Esophagus (tissue), 2 donors: ENCODE measurements around the gene PDS5A. TPM values are rescaled to one million over a fixed set of nuclear protein-coding genes. Genes with fewer than 3 reads are reported as not detected.
"Not testable (repeated sequence)": the region's sequence is repeated elsewhere in the genome, so short reads cannot be mapped to it uniquely, and the experiment has no call there.

Source experiments
- H3K27ac ChIP-seq, 2 donors: one replicate each; pipeline ENCODE4 v1.5.1; 2013; ENCODE audit warnings: low read depth in 2 of 2, mild to moderate bottlenecking in 2 of 2, inconsistent platforms in 1 of 2, low read length in 1 of 2, moderate library complexity in 1 of 2
- H3K27me3 ChIP-seq, 2 donors: one replicate each; pipeline ENCODE4 v1.6.1; 2013; ENCODE audit warnings: low read length in 2 of 2, control low read depth in 1 of 2, mild to moderate bottlenecking in 1 of 2; ENCODE audit not compliant: insufficient read depth in 2 of 2, control insufficient read depth in 1 of 2
- H3K36me3 ChIP-seq, 2 donors: one replicate each; pipeline ENCODE4 v1.6.1; 2013; ENCODE audit warnings: low read length in 1 of 2; ENCODE audit not compliant: control insufficient read depth in 2 of 2, insufficient read depth in 2 of 2
- H3K4me1 ChIP-seq, 2 donors: one replicate each; pipeline ENCODE4 v1.6.1; 2013; ENCODE audit warnings: low read length in 1 of 2; ENCODE audit not compliant: control insufficient read depth in 2 of 2, insufficient read depth in 2 of 2
- H3K4me3 ChIP-seq, 2 donors: one replicate each; pipeline ENCODE4 v1.5.1; 2013; ENCODE audit warnings: low read length in 2 of 2, mild to moderate bottlenecking in 2 of 2, low read depth in 1 of 2, moderate library complexity in 1 of 2
- H3K9me3 ChIP-seq, 2 donors: one replicate each; pipeline ENCODE4 v1.6.1; 2013; ENCODE audit warnings: mild to moderate bottlenecking in 2 of 2, low read depth in 1 of 2, low read length in 1 of 2, moderate library complexity in 1 of 2; ENCODE audit not compliant: control insufficient read depth in 2 of 2, insufficient read depth in 1 of 2
- WGBS, 2 donors: extraction: QIAGEN DNeasy Blood & Tissue Kit; methylation state at CpG; one replicate each; pipeline ENCODE4 v1.1.7; 2013; 5-methylcytosine and 5-hydroxymethylcytosine counted together
- polyA plus RNA-seq, 2 donors: library from polyadenylated mRNA; stranded (reverse); fragments of 200-250 nt; gene quantifications; one replicate each; pipeline ENCODE4 v1.2.3, GENCODE V29; 2013
- donor health status: healthy with polysubstance abuse.
- donor health status: Bipolar disorder and iron deficiency.

PDS5A gene, protein sequence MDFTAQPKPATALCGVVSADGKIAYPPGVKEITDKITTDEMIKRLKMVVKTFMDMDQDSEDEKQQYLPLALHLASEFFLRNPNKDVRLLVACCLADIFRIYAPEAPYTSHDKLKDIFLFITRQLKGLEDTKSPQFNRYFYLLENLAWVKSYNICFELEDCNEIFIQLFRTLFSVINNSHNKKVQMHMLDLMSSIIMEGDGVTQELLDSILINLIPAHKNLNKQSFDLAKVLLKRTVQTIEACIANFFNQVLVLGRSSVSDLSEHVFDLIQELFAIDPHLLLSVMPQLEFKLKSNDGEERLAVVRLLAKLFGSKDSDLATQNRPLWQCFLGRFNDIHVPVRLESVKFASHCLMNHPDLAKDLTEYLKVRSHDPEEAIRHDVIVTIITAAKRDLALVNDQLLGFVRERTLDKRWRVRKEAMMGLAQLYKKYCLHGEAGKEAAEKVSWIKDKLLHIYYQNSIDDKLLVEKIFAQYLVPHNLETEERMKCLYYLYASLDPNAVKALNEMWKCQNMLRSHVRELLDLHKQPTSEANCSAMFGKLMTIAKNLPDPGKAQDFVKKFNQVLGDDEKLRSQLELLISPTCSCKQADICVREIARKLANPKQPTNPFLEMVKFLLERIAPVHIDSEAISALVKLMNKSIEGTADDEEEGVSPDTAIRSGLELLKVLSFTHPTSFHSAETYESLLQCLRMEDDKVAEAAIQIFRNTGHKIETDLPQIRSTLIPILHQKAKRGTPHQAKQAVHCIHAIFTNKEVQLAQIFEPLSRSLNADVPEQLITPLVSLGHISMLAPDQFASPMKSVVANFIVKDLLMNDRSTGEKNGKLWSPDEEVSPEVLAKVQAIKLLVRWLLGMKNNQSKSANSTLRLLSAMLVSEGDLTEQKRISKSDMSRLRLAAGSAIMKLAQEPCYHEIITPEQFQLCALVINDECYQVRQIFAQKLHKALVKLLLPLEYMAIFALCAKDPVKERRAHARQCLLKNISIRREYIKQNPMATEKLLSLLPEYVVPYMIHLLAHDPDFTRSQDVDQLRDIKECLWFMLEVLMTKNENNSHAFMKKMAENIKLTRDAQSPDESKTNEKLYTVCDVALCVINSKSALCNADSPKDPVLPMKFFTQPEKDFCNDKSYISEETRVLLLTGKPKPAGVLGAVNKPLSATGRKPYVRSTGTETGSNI (N-terminal part only)
- 10 to 100 TPM; 16.8 to 17.0 TPM for polyA plus RNA-seq

DNA sequence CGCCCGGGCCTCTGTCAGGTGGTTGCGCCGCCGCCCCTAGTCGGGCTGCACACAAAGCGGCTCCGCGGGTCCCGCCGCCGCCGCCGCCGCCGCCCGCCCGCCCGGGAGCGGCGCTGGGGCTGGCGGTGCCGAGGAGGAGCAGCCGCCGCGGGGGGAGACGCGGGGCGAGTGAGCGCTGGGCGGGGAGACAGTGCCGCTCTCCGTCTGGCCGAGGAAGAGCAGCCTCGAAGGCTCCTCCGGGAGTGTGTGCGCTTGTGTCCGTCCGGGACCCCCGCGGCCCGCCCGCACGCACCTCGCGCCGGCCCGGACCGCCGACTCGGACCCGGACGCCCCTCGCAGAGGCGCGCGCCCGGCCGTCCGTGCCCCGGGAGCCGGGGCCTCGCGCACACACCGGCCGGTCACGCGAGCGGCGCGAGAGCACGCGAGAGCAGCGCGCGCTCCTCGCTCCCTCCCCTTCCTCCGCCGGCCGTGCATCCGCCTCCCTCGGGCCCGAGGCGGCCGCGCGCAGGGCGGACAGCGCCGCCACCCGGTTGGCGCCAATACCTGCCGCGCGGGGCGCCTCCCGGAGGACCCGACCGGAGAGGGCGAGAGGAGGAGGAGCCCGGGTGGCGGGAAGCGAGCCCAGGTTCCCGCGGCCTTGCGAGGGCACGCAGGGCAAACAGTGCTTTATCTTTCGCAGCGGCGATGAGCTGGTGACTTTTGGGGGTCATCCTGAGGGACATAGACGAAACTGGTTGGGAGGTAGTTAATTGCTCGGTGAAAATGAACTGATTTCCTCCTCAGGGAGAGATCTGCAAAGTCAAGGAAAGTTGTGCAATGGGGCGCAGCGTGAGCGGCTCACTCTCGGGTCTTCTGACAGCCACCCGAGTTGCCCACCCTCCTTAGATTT lies at the start of gene PDS5A:
PDS5A (minus strand) TSS at position 423 of the 889 bp plus-strand sequence. CDS start 1,334 bp downstream, outside the sequence.
- H3K27me3 ChIP-seq = no peaks in the 10 kb centered on the region
- H3K4me3 ChIP-seq = peak within 1 kb of the TSS; percentile 89 to 100
- H3K27ac ChIP-seq = peak within 1 kb of the TSS; percentile 92 to 99
- H3K36me3 ChIP-seq = peaks cover 0 to 9% of the 10 kb centered on the region in 2 donors
- WGBS, 2 donors = 0 to 1% methylated on average over 84 to 117 of the region's 117 CpGs
- peaks cover 0 to 3% of the 10 kb centered on the region in 2 donors for H3K4me1 ChIP-seq
- H3K9me3 ChIP-seq = no peaks in the 10 kb centered on the region

DNA sequence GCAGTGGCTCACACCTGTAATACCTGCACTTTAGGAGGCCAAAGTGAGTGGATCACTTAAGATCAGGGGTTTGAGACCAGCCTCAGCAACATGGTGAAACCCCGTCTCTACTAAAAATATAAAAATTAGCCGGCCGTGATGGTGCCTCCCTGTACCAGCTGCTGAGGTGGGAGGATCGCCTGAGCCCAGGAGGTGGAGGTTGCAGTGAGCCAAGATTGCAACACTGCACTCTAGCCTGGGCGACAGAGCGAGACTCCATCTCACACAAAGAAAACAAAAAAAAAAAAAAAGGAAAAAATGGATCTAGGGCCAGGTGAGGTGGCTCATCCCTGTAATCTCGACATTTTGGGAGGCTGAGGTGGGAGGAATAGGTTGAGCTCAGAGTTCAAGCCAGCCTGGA lies 46.3 kb upstream of the PDS5A start:
- not testable (repeated sequence) for H3K9me3 ChIP-seq, H3K27ac ChIP-seq, H3K4me3 ChIP-seq, H3K27me3 ChIP-seq, H3K36me3 ChIP-seq, H3K4me1 ChIP-seq
- 88% methylated on average over 7 of the region's 7 CpGs; no CpG with 5 or more reads in 1 of the 2 donors for WGBS, 2 donors

DNA sequence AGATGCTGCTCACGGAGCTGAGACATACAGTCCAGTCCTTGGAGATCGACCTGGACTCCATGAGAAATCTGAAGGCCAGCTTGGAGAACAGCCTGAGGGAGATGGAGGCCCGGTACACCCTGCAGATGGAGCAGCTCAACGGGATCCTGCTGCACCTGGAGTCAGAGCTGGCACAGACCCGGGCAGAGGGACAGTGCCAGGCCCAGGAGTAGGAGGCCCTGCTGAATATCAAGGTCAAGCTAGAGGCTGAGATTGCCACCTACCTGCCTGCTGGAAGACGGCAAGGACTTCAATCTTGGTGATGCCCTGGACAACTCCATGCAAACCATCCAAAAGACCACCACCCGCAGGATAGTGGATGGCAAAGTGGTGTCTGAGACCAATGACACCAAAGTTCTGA lies 43.4 kb upstream of the PDS5A start:
- not testable (repeated sequence) for H3K4me1 ChIP-seq, H3K27ac ChIP-seq, H3K9me3 ChIP-seq, H3K27me3 ChIP-seq, H3K36me3 ChIP-seq, H3K4me3 ChIP-seq
- 77 to 90% methylated on average over 7 of the region's 7 CpGs for WGBS, 2 donors

DNA sequence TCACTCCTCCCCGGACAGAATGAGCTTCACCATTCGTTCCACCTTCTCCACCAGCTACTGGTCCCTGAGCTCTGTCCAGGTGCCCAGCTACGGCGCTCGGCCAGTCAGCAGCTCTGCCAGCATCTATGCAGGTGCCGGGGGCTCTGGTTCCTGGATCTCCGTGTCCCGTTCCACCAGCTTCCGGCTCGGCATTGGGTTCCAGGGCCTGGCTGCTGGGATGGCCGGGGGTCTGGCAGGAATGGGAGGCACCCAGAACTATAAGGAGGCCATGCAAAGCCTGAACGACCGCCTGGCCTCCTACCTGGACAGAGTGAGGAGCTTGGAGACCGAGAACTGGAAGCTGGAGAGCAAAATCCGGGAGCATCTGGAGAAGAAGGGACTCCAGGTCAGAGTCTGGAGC lies 42.5 kb upstream of the PDS5A start:
- no peak overlapping the region for H3K4me3 ChIP-seq
- no peaks in the 10 kb centered on the region for H3K36me3 ChIP-seq
- H3K9me3 ChIP-seq = no peaks in the 10 kb centered on the region
- WGBS, 2 donors = 93 to 95% methylated on average over 15 of the region's 15 CpGs
- no peak overlapping the region for H3K27ac ChIP-seq
- H3K4me1 ChIP-seq = no peaks in the 10 kb centered on the region
- no peaks in the 10 kb centered on the region for H3K27me3 ChIP-seq

DNA sequence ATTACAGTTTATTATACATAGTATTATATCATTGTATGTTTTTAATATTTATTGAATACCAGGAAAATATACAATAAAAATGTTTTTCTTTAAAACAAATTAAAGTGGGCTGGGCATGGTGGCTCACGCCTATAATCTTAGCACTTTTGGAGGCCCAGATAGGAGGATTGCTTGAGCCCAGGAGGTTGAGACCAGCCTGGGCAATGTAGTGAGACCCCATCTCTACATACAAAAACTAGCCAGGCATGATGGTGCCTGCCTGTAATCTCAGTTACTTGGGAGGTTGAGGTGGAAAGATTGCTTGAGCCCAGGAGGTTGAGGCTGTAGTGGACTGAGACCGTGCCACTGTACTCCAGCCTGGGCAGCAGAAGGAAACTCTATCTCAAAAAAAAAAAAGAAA lies 38.3 kb upstream of the PDS5A start:
- no peaks in the 10 kb centered on the region for H3K27me3 ChIP-seq
- 89 to 96% methylated on average over 2 of the region's 2 CpGs for WGBS, 2 donors
- H3K36me3 ChIP-seq = no peaks in the 10 kb centered on the region
- H3K4me3 ChIP-seq = no peak overlapping the region
- H3K9me3 ChIP-seq = no peaks in the 10 kb centered on the region
- H3K27ac ChIP-seq = no peak overlapping the region
- H3K4me1 ChIP-seq = no peaks in the 10 kb centered on the region

DNA sequence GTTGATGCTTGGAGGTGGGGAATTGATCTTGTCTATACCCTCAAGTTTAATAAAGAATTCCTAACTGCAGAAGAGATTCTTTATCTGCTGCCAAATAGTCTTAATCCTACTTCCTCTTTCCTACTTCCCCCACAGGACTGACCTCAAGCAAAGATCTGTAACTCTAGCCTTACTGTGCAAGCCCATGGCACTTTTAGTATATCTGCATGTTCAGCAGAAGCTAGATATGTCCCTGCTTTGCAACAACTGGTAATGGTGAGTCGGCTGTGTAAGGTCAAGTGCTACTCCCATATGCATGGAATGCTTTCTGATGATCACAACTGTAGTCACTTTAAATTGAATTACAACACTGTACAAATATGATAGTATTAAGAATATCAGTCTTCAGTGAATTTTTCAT lies 26.3 kb upstream of the PDS5A start:
- H3K27me3 ChIP-seq = no peaks in the 10 kb centered on the region
- no peaks in the 10 kb centered on the region for H3K9me3 ChIP-seq
- H3K36me3 ChIP-seq = no peaks in the 10 kb centered on the region
- H3K4me1 ChIP-seq = no peaks in the 10 kb centered on the region
- no peak overlapping the region for H3K4me3 ChIP-seq
- WGBS, 2 donors = 71 to 76% methylated on average over 1 of the region's 1 CpG
- H3K27ac ChIP-seq = no peak overlapping the region

DNA sequence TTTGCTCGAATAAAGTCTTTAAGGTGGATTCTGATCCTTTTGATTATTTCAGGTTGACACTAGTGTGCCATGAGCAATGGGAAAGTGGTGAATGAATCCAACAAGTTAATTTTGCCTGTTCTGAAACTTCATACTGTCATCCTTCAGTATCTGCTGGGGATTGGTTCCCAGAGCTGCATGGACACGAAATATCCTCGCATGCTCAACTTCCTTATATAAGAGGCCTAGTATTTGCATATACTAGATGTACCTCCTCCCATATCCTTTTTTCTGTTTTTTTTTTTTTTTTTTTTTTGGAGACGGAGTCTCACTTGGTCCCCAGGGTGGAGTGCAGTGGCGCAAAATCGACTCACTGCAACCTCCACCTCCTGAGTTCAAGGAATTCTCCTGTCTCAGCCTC lies 23.0 kb upstream of the PDS5A start:
- WGBS, 2 donors = 78 to 84% methylated on average over 6 of the region's 6 CpGs
- Histone ChIP-seq H3K9me3 (no peaks in the 10 kb centered on the region), H3K27ac (no peak overlapping the region)

DNA sequence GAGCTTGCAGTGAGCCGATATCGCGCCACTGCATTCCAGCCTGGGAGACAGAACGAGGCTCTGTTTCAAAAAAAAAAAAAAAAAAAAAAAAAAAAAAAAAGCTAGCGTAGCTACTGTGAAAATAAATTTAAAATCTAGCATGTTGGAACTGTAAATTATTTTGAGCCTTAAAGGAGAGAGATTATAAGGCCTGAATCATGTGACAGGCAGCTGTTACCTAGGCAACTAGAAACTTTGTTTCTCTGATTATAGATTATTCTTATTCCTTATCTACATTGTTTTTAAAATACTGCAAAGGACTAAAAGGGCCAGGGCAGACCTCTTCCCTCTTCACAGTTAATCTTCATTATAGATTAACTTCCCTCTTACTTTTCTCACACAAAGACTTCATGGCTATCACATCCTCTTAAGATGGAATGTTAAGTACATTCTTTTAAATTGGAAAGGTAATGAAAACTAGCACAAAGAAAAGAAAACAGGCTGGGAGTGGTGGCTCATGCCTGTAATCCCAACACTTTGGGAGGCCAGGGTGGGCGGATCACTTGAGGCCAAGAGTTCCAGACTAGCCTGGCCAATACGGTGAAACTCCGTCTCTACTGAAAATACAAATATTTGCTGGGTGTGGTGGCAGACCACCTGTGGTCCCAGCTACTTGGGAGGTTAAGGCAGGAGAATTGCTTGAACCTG lies 21.1 kb upstream of the PDS5A start:
- H3K27ac ChIP-seq = no peak overlapping the region
- H3K4me1 ChIP-seq = no peaks in the 10 kb centered on the region
- 85 to 94% methylated on average over 8 of the region's 8 CpGs for WGBS, 2 donors
- H3K36me3 ChIP-seq = no peaks in the 10 kb centered on the region
- H3K27me3 ChIP-seq = no peaks in the 10 kb centered on the region
- H3K9me3 ChIP-seq = no peaks in the 10 kb centered on the region
- H3K4me3 ChIP-seq = no peak overlapping the region

More for the DNA sequence above, 23.0 kb upstream of the PDS5A start:
- Histone ChIP-seq H3K27me3 (no peaks in the 10 kb centered on the region), H3K4me3 (no peak overlapping the region), H3K36me3 (no peaks in the 10 kb centered on the region), H3K4me1 (no peaks in the 10 kb centered on the region)
